Left ventricle myocardium inferior (tissue), 1 donor: Measurements from ENCODE around the gene COL16A1. TPM values are rescaled to one million over a fixed set of nuclear protein-coding genes. Genes with fewer than 3 reads are reported as not detected.

Experiments
- DNase-seq: peaks from one replicate; pipeline ENCODE4 v3.0.0-alpha.2; 2020
- H3K27ac ChIP-seq: fragments of 200-600 bp; replicated peaks from 2 replicates; pipeline ENCODE4 v1.8.0; 2021
- H3K27me3 ChIP-seq: fragments of 200-600 bp; 2 replicates; pipeline ENCODE4 v1.8.0; 2021; ENCODE audit warnings: low read depth
- H3K36me3 ChIP-seq: fragments of 200-600 bp; 2 replicates; pipeline ENCODE4 v1.8.0; 2021
- H3K4me1 ChIP-seq: fragments of 200-600 bp; 2 replicates; pipeline ENCODE4 v1.8.0; 2021
- H3K4me3 ChIP-seq: fragments of 200-600 bp; 2 replicates; pipeline ENCODE4 v1.8.0; 2021; ENCODE audit warnings: mild to moderate bottlenecking, moderate library complexity
- H3K9me3 ChIP-seq: fragments of 200-600 bp; replicated peaks from 2 replicates; pipeline ENCODE4 v1.8.0; 2021
- intact Hi-C: fragments of 100-400 bp; cut with micrococcal nuclease; formaldehyde crosslinking; loops from one replicate; pipeline ENCODE4 v1.11.0; 2022
- total RNA-seq: library from RNA; stranded (reverse); fragmentation: NEBNext Ultra II Directional; extraction: Animal tissue kit (Norgen Biotek cat#: 25700); gene quantifications from one replicate; pipeline ENCODE4 v1.2.1, GENCODE V29; 2021
- TF ChIP-seq, protein P1 (sequence below): fragments of 200-600 bp; IDR thresholded peaks from 2 replicates; pipeline ENCODE4 v1.8.0; 2021; ENCODE audit warnings: antibody characterized with exemption, mild to moderate bottlenecking, borderline replicate concordance
- donor health status: DM: no; HTN: yes; CAD: no; lungs with severe emphysema.

Gene COL16A1
- total RNA-seq, 1 donor from 2014 or later = 18.3 TPM

GRCh38 chr1:31671561-31672201, 32.1 kb downstream of the COL16A1 start:
- peak overlapping the region; percentile 81 for H3K27ac ChIP-seq
- DNase-seq = no peak

GRCh38 chr1:31671147-31671546, 32.7 kb downstream of the COL16A1 start:
- H3K36me3 ChIP-seq = no peaks in the 10 kb centered on the region
- H3K27ac ChIP-seq = peak overlapping the region; percentile 81
- no peaks in the 10 kb centered on the region for H3K27me3 ChIP-seq
- no peak for DNase-seq
- peak overlapping the region; percentile 61 for H3K4me3 ChIP-seq
- H3K9me3 ChIP-seq = no peaks in the 10 kb centered on the region
- TF ChIP-seq, protein P1, sequence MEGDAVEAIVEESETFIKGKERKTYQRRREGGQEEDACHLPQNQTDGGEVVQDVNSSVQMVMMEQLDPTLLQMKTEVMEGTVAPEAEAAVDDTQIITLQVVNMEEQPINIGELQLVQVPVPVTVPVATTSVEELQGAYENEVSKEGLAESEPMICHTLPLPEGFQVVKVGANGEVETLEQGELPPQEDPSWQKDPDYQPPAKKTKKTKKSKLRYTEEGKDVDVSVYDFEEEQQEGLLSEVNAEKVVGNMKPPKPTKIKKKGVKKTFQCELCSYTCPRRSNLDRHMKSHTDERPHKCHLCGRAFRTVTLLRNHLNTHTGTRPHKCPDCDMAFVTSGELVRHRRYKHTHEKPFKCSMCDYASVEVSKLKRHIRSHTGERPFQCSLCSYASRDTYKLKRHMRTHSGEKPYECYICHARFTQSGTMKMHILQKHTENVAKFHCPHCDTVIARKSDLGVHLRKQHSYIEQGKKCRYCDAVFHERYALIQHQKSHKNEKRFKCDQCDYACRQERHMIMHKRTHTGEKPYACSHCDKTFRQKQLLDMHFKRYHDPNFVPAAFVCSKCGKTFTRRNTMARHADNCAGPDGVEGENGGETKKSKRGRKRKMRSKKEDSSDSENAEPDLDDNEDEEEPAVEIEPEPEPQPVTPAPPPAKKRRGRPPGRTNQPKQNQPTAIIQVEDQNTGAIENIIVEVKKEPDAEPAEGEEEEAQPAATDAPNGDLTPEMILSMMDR = no peak
- intact Hi-C loops = no loop called here
- peaks cover 89% of the 10 kb centered on the region for H3K4me1 ChIP-seq

More at GRCh38 chr1:31671561-31672201, 32.1 kb downstream of the COL16A1 start:
- H3K4me1 ChIP-seq = peaks cover 84% of the 10 kb centered on the region
- TF ChIP-seq, protein P1 = no peak
- no peaks in the 10 kb centered on the region for H3K36me3 ChIP-seq
- no peaks in the 10 kb centered on the region for H3K9me3 ChIP-seq
- intact Hi-C loops = no loop called here
- H3K4me3 ChIP-seq = no peak overlapping the region
- no peaks in the 10 kb centered on the region for H3K27me3 ChIP-seq

- H3K4me3 ChIP-seq = peak overlapping the region; percentile 61
- peaks cover 88% of the 10 kb centered on the region for H3K4me1 ChIP-seq
- H3K36me3 ChIP-seq = no peaks in the 10 kb centered on the region
- TF ChIP-seq, protein P1 = no peak
- H3K27me3 ChIP-seq = no peaks in the 10 kb centered on the region
- intact Hi-C loops = no loop called here
- no peak for DNase-seq
- peak overlapping the region; percentile 81 for H3K27ac ChIP-seq
- no peaks in the 10 kb centered on the region for H3K9me3 ChIP-seq
Measured at GRCh38 chr1:31670593-31670964, 33.2 kb downstream of the COL16A1 start.

GRCh38 chr1:31669786-31670592, 33.8 kb downstream of the COL16A1 start:
- peak; percentile 83 for DNase-seq
- Histone ChIP-seq H3K27ac (peak overlapping the region; percentile 81), H3K4me1 (peaks cover 82% of the 10 kb centered on the region), H3K27me3 (no peaks in the 10 kb centered on the region), H3K9me3 (no peaks in the 10 kb centered on the region), H3K36me3 (no peaks in the 10 kb centered on the region), H3K4me3 (peak overlapping the region; percentile 61)
- TF ChIP-seq, protein P1 = peak; percentile 35
- intact Hi-C loops = loop anchor here (5.0 kb wide), 1 partner anchor 42 kb away; no protein-coding TSS in a partner anchor

DNA sequence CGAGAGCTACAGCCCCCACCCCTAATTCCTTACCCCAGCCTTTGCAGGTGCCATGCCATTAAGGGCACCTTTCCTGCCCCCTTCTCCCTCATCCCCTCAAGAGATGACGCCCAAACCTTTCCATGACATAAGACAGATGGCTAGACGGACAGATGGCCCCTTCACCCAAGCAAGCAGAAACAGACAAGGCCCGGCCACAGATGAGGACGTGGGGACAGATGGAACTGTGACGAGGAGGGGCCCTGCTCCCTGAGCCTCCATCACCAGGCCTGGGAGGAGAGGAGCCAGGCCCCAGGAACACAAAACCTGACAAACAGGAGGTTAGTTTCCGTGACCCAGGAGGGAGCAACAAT, 34.4 kb downstream of the COL16A1 start:
- no peak for DNase-seq
- Histone ChIP-seq H3K4me1 (peaks cover 76% of the 10 kb centered on the region), H3K9me3 (no peaks in the 10 kb centered on the region), H3K36me3 (no peaks in the 10 kb centered on the region), H3K27ac (peak overlapping the region; percentile 81), H3K27me3 (no peaks in the 10 kb centered on the region), H3K4me3 (peak overlapping the region; percentile 61)
- TF ChIP-seq, protein P1 = no peak
- intact Hi-C loops = loop anchor here (5.0 kb wide), 1 partner anchor 43 kb away; no protein-coding TSS in a partner anchor
